H1 (cell line): ENCODE measurements around the gene CENPM. TPM values are rescaled to one million over a fixed set of nuclear protein-coding genes. Genes with fewer than 3 reads are reported as not detected.

ENCODE experiments used
- ASH2L ChIP-seq: fragments of 200-600, 300-600 bp; sonication (generic); IDR thresholded peaks from one replicate; pipeline ENCODE4 v1.7.1; 2017; ENCODE audit warnings: low read length
- ATF3 ChIP-seq: IDR thresholded peaks from 2 replicates; pipeline ENCODE4 v1.6.1; 2011; ENCODE audit warnings: low read depth, mild to moderate bottlenecking, low read length; ENCODE audit not compliant: insufficient read depth
- BCL11A ChIP-seq, 2 experiments: IDR thresholded peaks; one replicate each; pipeline ENCODE4 v1.6.1; 2011; ENCODE audit warnings: low read depth in 2 of 2, low read length in 2 of 2, mild to moderate bottlenecking in 2 of 2
- CEBPB ChIP-seq: IDR thresholded peaks from 2 replicates; pipeline ENCODE4 v1.6.1; 2012; ENCODE audit warnings: low read depth, low read length
- CHD1 ChIP-seq: IDR thresholded peaks from 2 replicates; pipeline ENCODE4 v1.6.1; 2012; ENCODE audit warnings: low read depth, low read length, improper control_type of control experiment
- E2F6 ChIP-seq: IDR thresholded peaks from 2 replicates; pipeline ENCODE4 v1.6.1; 2012; ENCODE audit warnings: inconsistent platforms
- EGR1 ChIP-seq: IDR thresholded peaks from 2 replicates; pipeline ENCODE4 v1.6.1; 2011; ENCODE audit warnings: low read depth, low read length, borderline replicate concordance
- EP300 ChIP-seq, 2 experiments: IDR thresholded peaks; 1 replicate in 1 of 2; 2 replicates in 1 of 2; pipeline ENCODE4 v1.6.1; 2011 to 2012; ENCODE audit warnings: low read depth in 2 of 2, low read length in 2 of 2, mild to moderate bottlenecking in 2 of 2, borderline replicate concordance in 1 of 2, inconsistent platforms in 1 of 2, moderate library complexity in 1 of 2
- HDAC2 ChIP-seq, 2 experiments: fragments of 300-600 bp in 1 of 2; sonication (generic) in 1 of 2; IDR thresholded peaks; 2 replicates each; pipeline ENCODE4 v1.6.1; 2011 to 2012; ENCODE audit warnings: low read depth in 2 of 2, low read length in 2 of 2, mild to moderate bottlenecking in 2 of 2, moderate library complexity in 2 of 2, borderline replicate concordance in 1 of 2, inconsistent platforms in 1 of 2
- KDM4A ChIP-seq: IDR thresholded peaks from one replicate; pipeline ENCODE4 v1.7.1; 2012; ENCODE audit warnings: low read depth, mild to moderate bottlenecking, moderate library complexity, low read length, inconsistent platforms; ENCODE audit not compliant: severe bottlenecking
- MAFK ChIP-seq: IDR thresholded peaks from 2 replicates; pipeline ENCODE4 v1.6.1; 2012; ENCODE audit warnings: low read depth, mild to moderate bottlenecking, improper control_type of control experiment, low read length
- MAX ChIP-seq: IDR thresholded peaks from 2 replicates; pipeline ENCODE4 v1.6.1; 2012; ENCODE audit warnings: inconsistent platforms
- NRF1 ChIP-seq: IDR thresholded peaks from 2 replicates; pipeline ENCODE4 v1.6.1; 2011; ENCODE audit warnings: mild to moderate bottlenecking, low read depth, low read length, improper control_type of control experiment
- PHF8 ChIP-seq: fragments of 200-600 bp; sonication (generic); conservative IDR thresholded peaks from 2 replicates; pipeline ENCODE4 v1.7.1; 2012; ENCODE audit warnings: low read depth, mild to moderate bottlenecking, inconsistent platforms, low read length, moderate library complexity
- POU5F1 ChIP-seq: IDR thresholded peaks from 2 replicates; pipeline ENCODE4 v1.6.1; 2011; ENCODE audit warnings: low read depth, mild to moderate bottlenecking, low read length, moderate library complexity
- RBBP5 ChIP-seq: IDR thresholded peaks from 2 replicates; pipeline ENCODE4 v1.7.1; 2012; ENCODE audit warnings: low read depth, mild to moderate bottlenecking, inconsistent platforms, low read length, moderate library complexity, borderline replicate concordance
- RNF2 ChIP-seq: fragments of 200-900, 300-1000 bp; sonication (generic); IDR thresholded peaks from 2 replicates; pipeline ENCODE4 v1.7.1; 2016; ENCODE audit warnings: borderline replicate concordance, low read depth, mild to moderate bottlenecking, antibody characterized with exemption, low read length; ENCODE audit not compliant: poor library complexity, severe bottlenecking; ENCODE audit errors: missing control alignments
- SIN3A ChIP-seq, 2 experiments: IDR thresholded peaks in 1 of 2; conservative IDR thresholded peaks in 1 of 2; 2 replicates each; pipeline ENCODE4 v1.6.1; 2011 to 2012; ENCODE audit warnings: low read length in 2 of 2, improper control_type of control experiment in 1 of 2, low read depth in 1 of 2, mild to moderate bottlenecking in 1 of 2
- SP4 ChIP-seq: IDR thresholded peaks from 2 replicates; pipeline ENCODE4 v1.6.1; 2012; ENCODE audit warnings: low read length, inconsistent platforms
- SUZ12 ChIP-seq: fragments of 200-600 bp; sonication (generic); IDR thresholded peaks from 2 replicates; pipeline ENCODE4 v1.6.1; 2012; ENCODE audit warnings: mild to moderate bottlenecking, inconsistent platforms, low read length, moderate library complexity, mixed read lengths
- TAF1 ChIP-seq: IDR thresholded peaks from 2 replicates; pipeline ENCODE4 v1.6.1; 2011; ENCODE audit warnings: mild to moderate bottlenecking, low read depth, low read length
- TCF12 ChIP-seq: IDR thresholded peaks from 2 replicates; pipeline ENCODE4 v1.6.1; 2011; ENCODE audit warnings: low read depth, mild to moderate bottlenecking, low read length
- YY1 ChIP-seq: IDR thresholded peaks from 2 replicates; pipeline ENCODE4 v1.6.1; 2011; ENCODE audit warnings: low read depth, mild to moderate bottlenecking, low read length
- polyA plus RNA-seq, 7 experiments: library from polyadenylated mRNA; depleted of rRNA in 3 of 7; stranded (reverse) in 5 of 7; unstranded in 2 of 7; fragments of >200 nt in 5 of 7; fragments of 200-250 nt in 2 of 7; gene quantifications; 1 replicate in 5 of 7; 2 replicates in 1 of 7; 4 replicates in 1 of 7; pipeline versions ENCODE4 v1.2.1 to v1.2.3, GENCODE V29; 2011 to 2013; ENCODE audit warnings: missing spikeins in 2 of 7, mixed read lengths in 2 of 7
- total RNA-seq: library from RNA; stranded (reverse); fragmentation: NEBNext Ultra II Directional; extraction: Animal tissue kit (Norgen Biotek cat#: 25700); gene quantifications from 2 replicates; pipeline ENCODE4 v1.2.1, GENCODE V29; 2021

The CENPM gene
- total and polyA plus RNA-seq, 2 of the 8 experiments (the other 6 are each of a cell fraction or from before 2014, with no cell fraction given) = 32.0 to 80.4 TPM

- TF ChIP-seq SUZ12 (peak; percentile 55), HDAC2 (IDR thresholded peaks at IDR 0.05; ENCODE audit: borderline replicate concordance in 1 of 2, low read depth in 2 of 2, low read length in 2 of 2) (no peak), ASH2L (no peak), ATF3 (no peak), CHD1 (no peak), BCL11A (IDR thresholded peaks at IDR 0.05; ENCODE audit: low read depth in 2 of 2, low read length in 2 of 2) (no peak), MAFK (no peak), CEBPB (no peak), EP300 (IDR thresholded peaks at IDR 0.05; ENCODE audit: borderline replicate concordance in 1 of 2, low read depth in 2 of 2, low read length in 2 of 2) (no peak), TAF1 (no peak), PHF8 (no peak), RBBP5 (no peak), TCF12 (no peak), MAX (peak; percentile 87), EGR1 (no peak), NRF1 (no peak), E2F6 (peak; percentile 74), SP4 (no peak), YY1 (0 out of 2 replicates have a peak, but pooled peaks have one; percentile 23), KDM4A (peak; percentile 82), SIN3A (conservative IDR thresholded peaks at IDR 0.05 in 1 of 2, IDR thresholded peaks at IDR 0.05 in 1 of 2; ENCODE audit: low read depth in 1 of 2, low read length in 2 of 2) (no peak), POU5F1 (no peak), RNF2 (no peak)
These were observed 33.0 kb downstream of the CENPM start (continued) for GRCh38 chr22:41913842-41914534.
